NOMO-1 (cell line): ENCODE measurements around the gene NDUFS6.
"Not testable (repeated sequence)": the region's sequence is repeated elsewhere in the genome, so short reads cannot be mapped to it uniquely, and the experiment has no call there.

ENCODE experiments used
- DNase-seq, 2 experiments: peaks; one replicate each; lab custom pipeline; 2025; ENCODE audit not compliant: unreplicated experiment in 2 of 2; lab: John Stamatoyannopoulos, UW

Gene NDUFS6

GRCh38 chr5:1796371-1797102 is 4.7 kb upstream of the NDUFS6 start:
- DNase-seq: no peak

DNA sequence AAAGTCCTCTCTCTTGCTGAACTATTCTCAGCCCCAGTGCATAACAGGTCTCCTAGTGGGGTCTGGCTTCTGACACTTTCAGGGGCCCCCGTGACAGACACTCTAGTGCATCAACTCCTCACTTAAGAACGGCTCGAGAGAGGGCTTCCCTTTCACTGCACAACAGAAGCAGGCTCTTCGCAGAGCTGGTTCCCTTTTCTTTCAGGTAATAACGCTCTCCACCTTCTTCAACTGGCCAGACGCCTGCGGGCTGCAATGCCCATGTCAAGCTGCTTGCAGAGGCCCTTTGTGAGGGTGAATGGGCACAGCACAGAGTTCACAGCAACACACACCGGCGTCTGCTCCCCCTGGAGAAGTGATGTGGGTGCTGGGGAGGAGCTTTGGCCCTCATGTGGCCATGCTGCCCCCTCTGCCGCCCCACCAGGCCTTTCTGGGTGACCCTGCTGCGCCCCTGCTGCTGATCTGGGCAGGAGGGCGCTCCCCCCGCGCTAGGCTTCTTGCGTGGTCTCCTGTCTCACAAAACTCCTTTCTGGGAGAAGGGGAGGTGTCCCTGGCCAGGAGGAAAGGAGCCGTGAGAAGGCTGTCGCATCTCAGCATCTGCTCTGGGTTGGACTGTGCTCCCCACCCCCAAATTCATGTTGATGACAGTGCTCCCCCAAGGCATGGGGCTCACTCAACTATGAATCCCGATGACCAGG is 4.0 kb upstream of the NDUFS6 start:
- DNase-seq: no peak

DNA sequence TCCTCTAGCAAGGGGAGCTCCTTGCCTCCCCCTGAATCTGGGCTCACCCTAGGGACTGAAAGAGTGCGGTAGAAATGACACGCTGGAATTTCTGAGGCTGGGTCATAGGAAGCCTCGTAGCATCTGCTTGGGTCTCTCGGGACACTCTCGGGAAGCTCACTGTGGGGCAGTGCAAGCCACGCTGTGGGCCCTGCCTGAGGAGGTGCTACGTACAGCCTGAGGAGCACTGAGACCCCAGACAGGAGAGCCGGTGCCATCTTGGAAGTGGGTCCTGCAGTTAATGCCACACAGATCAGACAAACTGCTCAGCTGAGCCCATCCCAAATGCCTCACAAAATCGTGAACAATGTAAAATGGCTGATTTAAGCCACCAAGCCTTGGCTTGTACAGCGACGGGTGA is 3.4 kb upstream of the NDUFS6 start:
- no peak for DNase-seq

DNA sequence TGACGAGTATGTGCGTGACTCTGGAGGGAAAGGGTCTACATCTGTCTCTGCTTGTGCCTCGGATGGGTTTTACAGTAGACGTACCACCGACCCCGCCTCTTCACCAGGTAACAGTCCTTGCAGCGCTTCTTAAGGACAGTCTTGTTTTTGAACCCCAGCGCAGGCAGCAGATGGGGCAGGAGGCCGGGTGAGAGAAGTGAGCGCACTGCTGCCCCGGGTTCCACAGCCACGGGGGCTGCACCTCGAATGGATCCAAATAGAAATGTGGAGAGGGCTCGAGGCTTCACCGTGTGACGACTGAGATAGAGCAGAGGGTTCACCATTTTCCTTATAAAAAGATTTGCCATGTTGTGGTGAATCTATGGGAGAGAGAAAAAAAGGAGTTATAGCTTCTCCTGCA is 2.6 kb upstream of the NDUFS6 start:
- DNase-seq: not testable (repeated sequence)

DNA sequence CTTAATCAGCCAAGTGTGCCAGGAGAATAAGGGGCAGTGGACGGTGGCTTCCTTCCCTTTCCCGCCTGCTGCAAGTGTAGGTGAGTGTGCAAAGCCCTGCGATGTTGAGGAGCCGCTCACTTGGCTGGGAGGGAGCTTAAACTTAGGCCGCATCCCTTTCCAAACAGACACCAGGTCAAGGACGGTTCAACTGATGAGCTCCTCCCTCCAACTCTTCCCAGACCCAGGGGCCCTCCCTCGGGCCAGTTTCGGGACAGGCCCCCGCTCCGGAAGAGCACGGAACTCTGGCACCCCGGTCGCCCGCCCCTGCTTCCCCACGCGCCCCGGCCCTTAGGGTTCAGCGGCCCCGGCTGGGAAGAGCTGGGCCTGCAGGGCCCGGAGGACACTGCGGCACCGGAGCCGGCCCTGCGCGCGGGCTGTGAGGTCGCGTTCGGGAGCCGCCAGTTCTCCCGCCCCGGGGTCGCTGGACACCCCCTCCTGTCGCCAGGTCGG is 2.1 kb upstream of the NDUFS6 start:
- peak; percentile 39 to 41 for DNase-seq

- peak; percentile 94 to 97 for DNase-seq
These were observed 1.4 kb upstream of the NDUFS6 start, which contains the start of gene MRPL36 for GRCh38 chr5:1799602-1800471. Gene MRPL36, minus strand, starts transcription at chr5:1799837. Its CDS starts 902 bp downstream, at chr5:1798935.

GRCh38 chr5:1800472-1801221 is 560 bp upstream of the NDUFS6 start:
- peak; percentile 85 to 91 for DNase-seq

DNA sequence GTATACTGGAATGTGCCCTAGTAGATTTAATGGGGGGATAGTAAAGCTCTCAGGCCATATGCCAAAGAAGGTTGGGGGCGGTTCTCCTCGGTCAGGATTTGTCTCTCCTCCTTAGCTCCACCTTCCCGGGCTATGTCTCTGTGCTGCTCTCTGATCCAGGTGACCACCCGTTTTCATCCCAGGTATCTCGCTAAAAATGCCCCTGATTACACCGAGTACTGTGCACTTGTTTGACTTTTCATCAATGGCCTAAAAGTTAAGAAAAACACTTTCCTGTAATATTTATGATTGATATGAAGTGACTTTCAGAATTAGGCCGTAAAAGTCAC is 724 bp downstream of the NDUFS6 start:
- DNase-seq: no peak

GRCh38 chr5:1803192-1803591 is 2.0 kb downstream of the NDUFS6 start:
- no peak for DNase-seq

DNA sequence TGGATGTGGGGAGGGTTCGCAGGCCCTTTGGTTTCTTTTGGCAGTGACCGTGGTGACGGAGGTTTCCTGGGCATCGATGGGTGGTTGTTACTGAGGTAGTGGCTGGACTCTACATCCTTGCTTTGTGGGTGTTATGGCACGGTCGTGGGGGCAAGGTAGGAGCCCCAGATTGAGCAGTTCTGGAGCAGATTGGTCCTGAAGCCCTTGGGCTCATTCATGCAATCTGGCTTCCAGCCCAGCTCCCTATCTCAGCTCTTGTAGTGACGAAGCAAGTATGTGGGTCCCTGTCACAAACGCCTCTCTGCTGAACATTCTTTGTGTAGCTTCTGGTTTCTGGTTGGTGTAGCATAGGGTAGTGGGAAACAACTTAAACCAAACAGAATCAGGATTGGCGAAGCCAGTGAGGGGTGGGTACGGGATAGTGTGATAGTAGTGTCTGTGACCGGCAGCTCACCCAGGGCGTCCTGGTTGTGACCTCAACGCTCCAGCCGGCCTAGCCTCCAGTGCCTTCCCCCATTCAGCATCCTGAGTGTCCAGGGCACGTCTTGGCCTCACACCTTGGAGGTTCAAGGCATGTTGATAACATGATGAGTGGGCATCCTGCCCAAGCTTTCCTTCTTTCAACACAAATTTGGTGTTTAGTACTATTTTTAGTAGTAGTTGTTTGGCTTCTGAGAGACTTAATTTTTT is 2.9 kb downstream of the NDUFS6 start:
- no peak for DNase-seq

GRCh38 chr5:1805326-1805725 is 4.1 kb downstream of the NDUFS6 start:
- DNase-seq: no peak

GRCh38 chr5:1805736-1806135 is 4.5 kb downstream of the NDUFS6 start:
- no peak for DNase-seq

GRCh38 chr5:1806199-1806598 is 5.0 kb downstream of the NDUFS6 start:
- no peak for DNase-seq

- no peak for DNase-seq
These were observed 5.8 kb downstream of the NDUFS6 start for GRCh38 chr5:1806974-1807373.

DNA sequence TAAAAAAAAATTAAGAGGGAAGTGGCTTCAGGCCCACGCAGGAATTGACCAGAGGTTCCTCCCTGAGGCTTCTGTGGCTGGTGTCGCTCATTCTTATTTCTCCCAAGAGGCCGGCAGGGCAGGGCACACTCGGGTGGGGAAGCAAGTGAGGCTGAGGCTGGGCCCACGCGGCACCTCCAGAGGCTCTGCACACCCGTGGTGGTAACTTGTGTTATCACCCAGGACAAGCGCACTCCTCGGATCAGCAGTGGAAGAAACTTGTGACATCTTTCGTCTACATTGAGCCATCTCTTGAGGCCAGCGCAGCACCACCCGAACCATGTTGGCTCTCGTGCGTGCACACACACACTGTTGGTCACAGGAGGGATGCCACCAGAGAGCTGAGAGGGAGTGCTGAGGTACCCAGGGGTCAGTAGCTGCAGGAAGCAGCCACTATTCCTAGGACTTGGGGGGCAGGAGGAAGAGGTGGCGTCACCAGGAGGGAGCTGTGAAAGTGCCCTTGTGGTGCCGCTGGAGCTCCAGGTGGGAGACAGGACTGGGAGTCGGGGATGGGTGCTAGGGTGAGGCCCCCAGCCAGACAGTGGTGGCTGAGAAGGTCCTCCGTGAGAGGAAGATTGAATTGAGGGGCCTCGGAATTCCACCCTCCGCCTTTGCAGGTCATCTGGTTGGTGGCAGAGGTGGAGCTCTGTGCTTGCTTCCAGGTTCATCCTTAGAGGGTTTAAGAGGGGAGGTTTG is 6.4 kb downstream of the NDUFS6 start:
- DNase-seq: no peak

DNA sequence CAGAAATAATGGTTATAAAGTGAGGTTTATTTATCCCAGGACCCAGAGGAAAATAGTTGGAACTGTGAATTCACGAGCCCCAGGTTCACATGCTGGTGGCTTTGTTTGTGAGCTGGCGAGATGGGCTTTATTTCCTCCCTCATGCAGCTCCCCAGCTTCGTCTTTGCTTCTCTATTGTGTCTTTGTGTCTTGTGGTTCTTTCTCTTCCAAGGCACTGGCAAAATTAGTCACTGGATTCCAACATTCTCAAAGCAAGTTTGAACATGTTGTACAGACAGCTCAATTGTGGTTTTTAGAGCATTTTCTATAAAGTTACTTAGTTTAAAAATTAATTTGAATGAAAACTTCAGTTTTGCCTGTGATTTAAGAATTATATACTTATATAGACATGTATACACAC is 7.2 kb downstream of the NDUFS6 start:
- DNase-seq: no peak

DNA sequence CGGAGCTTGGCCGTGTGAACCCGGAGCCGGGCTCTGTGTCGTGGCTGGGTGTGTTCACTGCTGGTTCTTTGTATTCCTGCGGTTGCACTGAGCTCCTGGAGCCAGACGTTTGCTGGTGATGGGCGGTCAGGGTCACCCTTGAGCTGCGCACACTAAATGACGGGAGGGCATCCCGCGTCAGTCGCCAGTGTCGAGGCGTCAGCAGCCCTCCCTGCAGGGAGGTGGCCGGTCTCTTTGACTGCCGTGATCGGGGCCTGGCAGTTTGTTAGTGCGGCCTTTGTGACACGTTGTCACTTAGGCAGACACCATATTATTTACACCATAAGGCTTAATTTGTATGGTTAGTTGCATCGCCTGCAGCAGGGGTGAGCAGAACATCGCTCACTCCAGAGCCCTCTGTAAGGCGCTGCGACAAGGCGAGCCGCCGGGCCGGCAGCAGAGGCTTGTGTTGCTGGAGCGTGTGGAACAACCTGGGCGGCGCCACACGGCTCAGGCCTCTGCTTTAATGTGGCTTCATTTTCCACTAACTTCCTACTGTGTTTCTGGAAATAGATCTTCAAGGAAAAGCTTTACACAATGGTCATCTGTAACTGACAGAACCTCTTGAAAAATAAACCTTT is 8.3 kb downstream of the NDUFS6 start:
- DNase-seq: no peak

- no peak for DNase-seq
These were observed 9.4 kb downstream of the NDUFS6 start for GRCh38 chr5:1810581-1811101.
